H9 (cell line): ENCODE data around the gene TTC9C. TPM values are rescaled to one million over a fixed set of nuclear protein-coding genes. Genes with fewer than 3 reads are reported as not detected.

ENCODE experiments used
- DNase-seq: peaks from one replicate; pipeline ENCODE4 v3.0.0-alpha.2; 2017
- H2AFZ ChIP-seq: one replicate; pipeline ENCODE4 v1.6.1; 2013; ENCODE audit warnings: mild to moderate bottlenecking, low read length, control low read depth, moderate library complexity
- H2AK5ac ChIP-seq: 2 replicates; pipeline ENCODE4 v1.6.1; 2013; ENCODE audit warnings: low read length, control low read depth, mixed read lengths; ENCODE audit not compliant: insufficient read length
- H2BK120ac ChIP-seq: one replicate; pipeline ENCODE4 v1.6.1; 2013; ENCODE audit warnings: low read depth, mild to moderate bottlenecking, low read length, control low read depth, inconsistent platforms; ENCODE audit not compliant: poor library complexity, severe bottlenecking
- H2BK12ac ChIP-seq: 2 replicates; pipeline ENCODE4 v1.6.1; 2013; ENCODE audit warnings: low read length, control low read depth, mixed read lengths, low read depth; ENCODE audit not compliant: insufficient read length
- H2BK15ac ChIP-seq: 2 replicates; pipeline ENCODE4 v1.6.1; 2013; ENCODE audit warnings: low read depth, low read length, control low read depth
- H2BK20ac ChIP-seq: one replicate; pipeline ENCODE4 v1.6.1; 2013; ENCODE audit warnings: low read depth, mild to moderate bottlenecking, low read length, control low read depth, inconsistent platforms; ENCODE audit not compliant: poor library complexity, severe bottlenecking
- H2BK5ac ChIP-seq: 2 replicates; pipeline ENCODE4 v1.6.1; 2013; ENCODE audit warnings: low read length, control low read depth, mixed read lengths; ENCODE audit not compliant: insufficient read length
- H3K14ac ChIP-seq: 2 replicates; pipeline ENCODE4 v1.6.1; 2013; ENCODE audit warnings: low read length, control low read depth; ENCODE audit not compliant: insufficient read depth
- H3K18ac ChIP-seq: 2 replicates; pipeline ENCODE4 v1.6.1; 2013; ENCODE audit warnings: low read depth, mild to moderate bottlenecking, mixed read lengths, low read length, control low read depth; ENCODE audit not compliant: insufficient read length
- H3K23ac ChIP-seq: 2 replicates; pipeline ENCODE4 v1.6.1; 2013; ENCODE audit warnings: low read length, control low read depth, mixed read lengths, low read depth; ENCODE audit not compliant: insufficient read length
- H3K23me2 ChIP-seq: 2 replicates; pipeline ENCODE4 v1.6.1; 2013; ENCODE audit warnings: low read depth, mild to moderate bottlenecking, mixed read lengths, low read length, control low read depth; ENCODE audit not compliant: insufficient read length, poor library complexity, severe bottlenecking
- H3K27ac ChIP-seq: 2 replicates; pipeline ENCODE4 v1.5.1; 2013; ENCODE audit warnings: low read length, control low read depth, mixed read lengths, low read depth; ENCODE audit not compliant: insufficient read length
- H3K27me3 ChIP-seq: 2 replicates; pipeline ENCODE4 v1.6.1; 2013; ENCODE audit warnings: low read length, control low read depth, inconsistent platforms; ENCODE audit not compliant: insufficient read depth
- H3K4ac ChIP-seq: 2 replicates; pipeline ENCODE4 v1.6.1; 2013; ENCODE audit warnings: low read depth, mild to moderate bottlenecking, control low read depth, inconsistent platforms, low read length, moderate library complexity
- H3K4me1 ChIP-seq: 2 replicates; pipeline ENCODE4 v1.6.1; 2013; ENCODE audit warnings: low read length, control low read depth, inconsistent platforms; ENCODE audit not compliant: insufficient read depth
- H3K4me2 ChIP-seq: 2 replicates; pipeline ENCODE4 v1.6.1; 2013; ENCODE audit warnings: low read length, control low read depth, mixed read lengths; ENCODE audit not compliant: insufficient read length, insufficient read depth
- H3K56ac ChIP-seq: 2 replicates; pipeline ENCODE4 v1.6.1; 2013; ENCODE audit warnings: low read depth, mild to moderate bottlenecking, mixed read lengths, low read length, control low read depth; ENCODE audit not compliant: insufficient read length
- H3K79me1 ChIP-seq: 2 replicates; pipeline ENCODE4 v1.6.1; 2013; ENCODE audit warnings: low read depth, mild to moderate bottlenecking, moderate library complexity, low read length, control low read depth, inconsistent platforms; ENCODE audit not compliant: insufficient read depth, poor library complexity, severe bottlenecking
- H3K79me2 ChIP-seq: 2 replicates; pipeline ENCODE4 v1.6.1; 2013; ENCODE audit warnings: low read length, control low read depth, inconsistent platforms; ENCODE audit not compliant: insufficient read depth
- H3K9ac ChIP-seq: 2 replicates; pipeline ENCODE4 v1.6.1; 2013; ENCODE audit warnings: low read length, control low read depth, mixed read lengths; ENCODE audit not compliant: insufficient read length; ENCODE audit errors: extremely low read depth
- H3K9me3 ChIP-seq: one replicate; pipeline ENCODE4 v1.6.1; 2013; ENCODE audit warnings: low read depth, low read length, inconsistent platforms; ENCODE audit not compliant: control insufficient read depth
- H3T11ph ChIP-seq: one replicate; pipeline ENCODE4 v1.6.1; 2013; ENCODE audit warnings: mild to moderate bottlenecking, low read length, control low read depth, inconsistent platforms
- H4K20me1 ChIP-seq: one replicate; pipeline ENCODE4 v1.6.1; 2013; ENCODE audit not compliant: control insufficient read depth, insufficient read length, insufficient read depth
- H4K5ac ChIP-seq: 2 replicates; pipeline ENCODE4 v1.6.1; 2013; ENCODE audit warnings: low read depth, mild to moderate bottlenecking, mixed read lengths, low read length, control low read depth; ENCODE audit not compliant: insufficient read length
- H4K8ac ChIP-seq: replicated peaks from 2 replicates; pipeline ENCODE4 v1.6.1; 2013; ENCODE audit warnings: low read length, control low read depth, mixed read lengths, low read depth; ENCODE audit not compliant: insufficient read length
- H4K91ac ChIP-seq: 2 replicates; pipeline ENCODE4 v1.6.1; 2013; ENCODE audit warnings: low read depth, mild to moderate bottlenecking, moderate library complexity, mixed read lengths, low read length, control low read depth; ENCODE audit not compliant: insufficient read length
- H3K27ac Mint-ChIP-seq, 3 experiments: 2 replicates in 2 of 3; 3 replicates in 1 of 3; pipeline ENCODE4 v1.8.0; 2020 to 2021; ENCODE audit warnings: mixed read lengths in 3 of 3, mild to moderate bottlenecking in 1 of 3, moderate library complexity in 1 of 3
- H3K27me3 Mint-ChIP-seq: 2 replicates; pipeline ENCODE4 v1.8.0; 2021; ENCODE audit warnings: low read depth, mild to moderate bottlenecking, moderate library complexity, mixed read lengths
- H3K36me3 Mint-ChIP-seq, 3 experiments: 2 replicates in 2 of 3; 3 replicates in 1 of 3; pipeline ENCODE4 v1.8.0; 2020 to 2021; ENCODE audit warnings: low read depth in 3 of 3, mixed read lengths in 3 of 3; ENCODE audit not compliant: insufficient read depth in 1 of 3
- H3K4me1 Mint-ChIP-seq, 2 experiments: 2 replicates each; pipeline ENCODE4 v1.8.0; 2020; ENCODE audit warnings: mixed read lengths in 2 of 2
- H3K4me3 Mint-ChIP-seq, 2 experiments: 2 replicates in 1 of 2; 3 replicates in 1 of 2; pipeline ENCODE4 v1.8.0; 2020 to 2021; ENCODE audit warnings: mild to moderate bottlenecking in 2 of 2, mixed read lengths in 2 of 2, moderate library complexity in 1 of 2
- H3K9me3 Mint-ChIP-seq, 2 experiments: 2 replicates in 1 of 2; 3 replicates in 1 of 2; pipeline ENCODE4 v1.8.0; 2020; ENCODE audit warnings: mild to moderate bottlenecking in 2 of 2, mixed read lengths in 2 of 2, moderate library complexity in 1 of 2
- WGBS: extraction: QIAGEN DNeasy Blood & Tissue Kit; methylation state at CpG from one replicate; pipeline ENCODE4 v1.1.7; 2013; ENCODE audit warnings: missing lambda C conversion rate, low lambda C conversion rate, mixed read lengths; ENCODE audit not compliant: insufficient read length; ENCODE audit errors: extremely low coverage; 5-methylcytosine and 5-hydroxymethylcytosine counted together
- total RNA-seq: library from RNA; stranded (reverse); gene quantifications from 2 replicates; pipeline ENCODE4 v1.2.1, GENCODE V29; 2021
- TF ChIP-seq, protein P1 (sequence below): fragments of 200-600 bp; sonication (generic); conservative IDR thresholded peaks from 3 replicates; pipeline ENCODE4 v1.8.0; 2021; ENCODE audit warnings: antibody characterized with exemption, mild to moderate bottlenecking

TTC9C gene
- total RNA-seq, 1 experiment from 2014 or later = 33.4 TPM

DNA sequence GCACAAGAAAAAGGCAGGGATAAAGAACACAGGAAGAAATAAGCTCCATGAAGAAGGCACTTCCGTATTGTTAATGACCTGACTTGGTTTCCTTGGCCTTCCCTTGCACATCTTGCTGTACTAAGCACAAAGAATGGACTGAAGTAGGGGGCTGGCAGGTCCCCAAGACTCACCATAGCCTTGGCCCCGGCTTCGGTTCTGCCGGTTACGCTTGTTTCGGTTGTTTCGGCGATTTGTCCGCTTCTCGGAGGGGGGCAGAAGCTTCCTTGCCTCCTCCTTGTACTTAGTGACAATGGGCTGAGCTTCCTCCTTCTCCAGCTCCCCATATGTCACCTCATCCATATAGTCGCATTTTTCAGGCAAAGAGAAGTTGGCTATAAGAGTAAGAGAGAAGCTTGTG is 11.5 kb upstream of the TTC9C start:
- Histone ChIP-seq H3K23me2 (no peaks in the 10 kb centered on the region), H3K14ac (no peak overlapping the region), H3K27me3 (no peaks in the 10 kb centered on the region), H2BK12ac (no peak overlapping the region), H3K79me2 (no peaks in the 10 kb centered on the region), H2BK15ac (no peak overlapping the region), H2AK5ac (no peak overlapping the region), H3K9ac (no peak overlapping the region), H2AFZ (no peak overlapping the region), H3T11ph (no peak overlapping the region), H3K23ac (no peak overlapping the region), H4K8ac (no peak overlapping the region), H4K20me1 (no peaks in the 10 kb centered on the region), H3K56ac (no peak overlapping the region), H2BK5ac (no peak overlapping the region), H3K79me1 (peaks cover 2% of the 10 kb centered on the region), H3K4ac (no peak overlapping the region), H3K4me1 (no peaks in the 10 kb centered on the region), H4K5ac (no peak overlapping the region), H3K4me2 (no peak overlapping the region), H3K18ac (no peak overlapping the region), H3K27ac (no peak overlapping the region), H2BK120ac (no peak overlapping the region), H3K9me3 (no peaks in the 10 kb centered on the region), H2BK20ac (no peak overlapping the region), H4K91ac (no peak overlapping the region)
- no peaks in the 10 kb centered on the region for H3K27me3 Mint-ChIP-seq
- peak overlapping the region in 2 of 3 experiments; percentile 21; a peak in 3 of 7 replicates for H3K27ac Mint-ChIP-seq
- DNase-seq = no peak
- no peak overlapping the region for H3K4me3 Mint-ChIP-seq
- H3K36me3 Mint-ChIP-seq = peaks cover 61 to 96% (median 94%) of the 10 kb centered on the region in 3 experiments
- WGBS = no CpG with 5 or more reads among the region's 11 CpGs
- H3K4me1 Mint-ChIP-seq = peaks cover 8 to 33% of the 10 kb centered on the region in 2 experiments; a peak in 3 of 4 replicates
- TF ChIP-seq, protein P1, sequence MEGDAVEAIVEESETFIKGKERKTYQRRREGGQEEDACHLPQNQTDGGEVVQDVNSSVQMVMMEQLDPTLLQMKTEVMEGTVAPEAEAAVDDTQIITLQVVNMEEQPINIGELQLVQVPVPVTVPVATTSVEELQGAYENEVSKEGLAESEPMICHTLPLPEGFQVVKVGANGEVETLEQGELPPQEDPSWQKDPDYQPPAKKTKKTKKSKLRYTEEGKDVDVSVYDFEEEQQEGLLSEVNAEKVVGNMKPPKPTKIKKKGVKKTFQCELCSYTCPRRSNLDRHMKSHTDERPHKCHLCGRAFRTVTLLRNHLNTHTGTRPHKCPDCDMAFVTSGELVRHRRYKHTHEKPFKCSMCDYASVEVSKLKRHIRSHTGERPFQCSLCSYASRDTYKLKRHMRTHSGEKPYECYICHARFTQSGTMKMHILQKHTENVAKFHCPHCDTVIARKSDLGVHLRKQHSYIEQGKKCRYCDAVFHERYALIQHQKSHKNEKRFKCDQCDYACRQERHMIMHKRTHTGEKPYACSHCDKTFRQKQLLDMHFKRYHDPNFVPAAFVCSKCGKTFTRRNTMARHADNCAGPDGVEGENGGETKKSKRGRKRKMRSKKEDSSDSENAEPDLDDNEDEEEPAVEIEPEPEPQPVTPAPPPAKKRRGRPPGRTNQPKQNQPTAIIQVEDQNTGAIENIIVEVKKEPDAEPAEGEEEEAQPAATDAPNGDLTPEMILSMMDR = no peak
- H3K9me3 Mint-ChIP-seq = no peaks in the 10 kb centered on the region
